GM10248 (cell line): ENCODE data around the gene GRID2.

Experiments
- CTCF ChIA-PET: fragments of 300-600 bp; sonication (Branson Sonifier 250); formaldehyde crosslinking; extraction: SDS; loops from one replicate; lab custom pipeline; 2021; ENCODE audit warnings: antibody characterized with exemption; lab: Yijun Ruan, JAX
- POLR2A ChIA-PET: fragments of 350-650 bp; sonication (Branson Sonifier 250); formaldehyde crosslinking; extraction: SDS; loops from one replicate; lab custom pipeline; 2020; ENCODE audit warnings: antibody characterized with exemption; lab: Yijun Ruan, JAX
- DNase-seq: peaks from one replicate; pipeline ENCODE4 v3.0.0; 2012; ENCODE audit errors: extremely low spot score
- TF ChIP-seq, protein P1 (sequence below): IDR thresholded peaks from 2 replicates; pipeline ENCODE4 v1.5.1; 2012; ENCODE audit warnings: mild to moderate bottlenecking, low read depth; ENCODE audit errors: extremely low read depth, missing control alignments, control extremely low read depth

GRID2 gene

GRCh38 chr4:93700571-93700970 is 1396.8 kb downstream of the GRID2 start:
- CTCF ChIA-PET: interaction anchor here (1.0 to 2.7 kb wide), 3 partner anchors 10 to 297 kb away, joined by 3 to 12 read pairs (median 3); no protein-coding TSS in a partner anchor
- POLR2A ChIA-PET: no interaction called here
- TF ChIP-seq, protein P1, sequence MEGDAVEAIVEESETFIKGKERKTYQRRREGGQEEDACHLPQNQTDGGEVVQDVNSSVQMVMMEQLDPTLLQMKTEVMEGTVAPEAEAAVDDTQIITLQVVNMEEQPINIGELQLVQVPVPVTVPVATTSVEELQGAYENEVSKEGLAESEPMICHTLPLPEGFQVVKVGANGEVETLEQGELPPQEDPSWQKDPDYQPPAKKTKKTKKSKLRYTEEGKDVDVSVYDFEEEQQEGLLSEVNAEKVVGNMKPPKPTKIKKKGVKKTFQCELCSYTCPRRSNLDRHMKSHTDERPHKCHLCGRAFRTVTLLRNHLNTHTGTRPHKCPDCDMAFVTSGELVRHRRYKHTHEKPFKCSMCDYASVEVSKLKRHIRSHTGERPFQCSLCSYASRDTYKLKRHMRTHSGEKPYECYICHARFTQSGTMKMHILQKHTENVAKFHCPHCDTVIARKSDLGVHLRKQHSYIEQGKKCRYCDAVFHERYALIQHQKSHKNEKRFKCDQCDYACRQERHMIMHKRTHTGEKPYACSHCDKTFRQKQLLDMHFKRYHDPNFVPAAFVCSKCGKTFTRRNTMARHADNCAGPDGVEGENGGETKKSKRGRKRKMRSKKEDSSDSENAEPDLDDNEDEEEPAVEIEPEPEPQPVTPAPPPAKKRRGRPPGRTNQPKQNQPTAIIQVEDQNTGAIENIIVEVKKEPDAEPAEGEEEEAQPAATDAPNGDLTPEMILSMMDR: no peak
- DNase-seq: no peak

- DNase-seq: no peak
- TF ChIP-seq, protein P1: peak; percentile 56
Observed at GRCh38 chr4:93710101-93710846, 1406.5 kb downstream of the GRID2 start.

DNA sequence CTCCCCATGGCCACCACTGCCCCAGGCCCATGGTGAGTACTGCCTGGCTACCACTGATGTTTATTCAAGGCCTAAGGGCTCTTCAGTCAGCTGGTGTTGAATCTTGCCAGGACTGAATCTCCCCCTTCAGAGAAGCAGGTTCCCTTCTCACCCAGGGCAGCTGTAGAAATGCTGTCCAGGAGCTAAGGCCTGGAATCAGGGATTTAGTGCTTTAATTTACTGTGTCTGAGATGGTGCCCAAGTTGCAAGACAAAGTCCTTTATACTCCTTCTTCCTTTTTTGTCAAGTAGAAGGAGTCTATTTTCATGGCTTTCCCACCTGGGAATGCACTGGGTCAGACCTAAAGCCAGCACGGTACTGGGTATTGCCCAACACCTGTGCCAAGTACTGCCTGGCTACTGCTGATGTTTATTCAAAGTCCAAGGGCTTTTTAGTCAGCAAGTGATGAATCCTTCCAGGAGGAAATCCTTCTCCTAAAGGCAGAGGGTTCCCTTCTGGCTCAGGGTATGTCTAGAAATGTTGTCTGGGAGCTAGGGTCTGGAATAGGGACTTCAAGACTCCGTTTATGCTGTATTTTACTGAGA is 1407.2 kb downstream of the GRID2 start:
- POLR2A ChIA-PET: no interaction called here

More at GRCh38 chr4:93710101-93710846, 1406.5 kb downstream of the GRID2 start:
- ChIA-PET POLR2A (no interaction called here), CTCF (interaction anchor here (0.6 to 5.0 kb wide), 19 partner anchors 8 to 76 kb away, joined by 3 to 59 read pairs (median 5); no protein-coding TSS in a partner anchor)

GRCh38 chr4:93718233-93718632 is 1414.5 kb downstream of the GRID2 start:
- DNase-seq: no peak
- POLR2A ChIA-PET: no interaction called here
- TF ChIP-seq, protein P1: no peak
- CTCF ChIA-PET: interaction anchor here (1.6 to 1.8 kb wide), 2 partner anchors 8 to 43 kb away, joined by 4 to 5 read pairs; no protein-coding TSS in a partner anchor

More for the DNA sequence above, 1407.2 kb downstream of the GRID2 start:
- no peak for DNase-seq
- CTCF ChIA-PET: interaction anchor here (0.6 to 5.0 kb wide), 16 partner anchors 8 to 76 kb away, joined by 3 to 59 read pairs (median 5); no protein-coding TSS in a partner anchor
- TF ChIP-seq, protein P1: no peak

- CTCF ChIA-PET: interaction anchor here (0.9 to 1.6 kb wide), 3 partner anchors 9 to 18 kb away, joined by 3 to 5 read pairs (median 3); no protein-coding TSS in a partner anchor
- POLR2A ChIA-PET: no interaction called here
- TF ChIP-seq, protein P1: no peak
- no peak for DNase-seq
Observed at GRCh38 chr4:93719552-93719951, 1415.8 kb downstream of the GRID2 start.

GRCh38 chr4:93722446-93722845 is 1418.7 kb downstream of the GRID2 start:
- CTCF ChIA-PET: no interaction called here
- POLR2A ChIA-PET: no interaction called here
- DNase-seq: no peak
- TF ChIP-seq, protein P1: no peak
